ENCODE data around the gene GDPGP1.
"Not testable (repeated sequence)": the region's sequence is repeated elsewhere in the genome, so short reads cannot be mapped to it uniquely, and the experiment has no call there.

The GDPGP1 gene

GRCh38 chr15:90249203-90249863, 15.3 kb downstream of the GDPGP1 start, which contains the start of gene TTLL13:
Gene TTLL13, plus strand, starts transcription at chr15:90249556. Its CDS starts 1,075 bp downstream, at chr15:90250631.
- DNase-seq (ENCODE audit: low spot score), result peak; percentile 68
- no peak for TF ChIP-seq CTCF (IDR thresholded peaks at IDR 0.05; ENCODE audit: extremely low read depth, missing control alignments)

- TF ChIP-seq CTCF (IDR thresholded peaks at IDR 0.05; ENCODE audit: extremely low read depth, missing control alignments), result no peak
- DNase-seq (ENCODE audit: low spot score), result no peak
These were observed 23.8 kb downstream of the GDPGP1 start for GRCh38 chr15:90257776-90258175.

GRCh38 chr15:90259524-90259923, 25.5 kb downstream of the GDPGP1 start:
- TF ChIP-seq CTCF (IDR thresholded peaks at IDR 0.05; ENCODE audit: extremely low read depth, missing control alignments), result no peak
- peak; percentile 63 for DNase-seq (ENCODE audit: low spot score)

GRCh38 chr15:90260731-90261130, 26.7 kb downstream of the GDPGP1 start:
- DNase-seq (ENCODE audit: low spot score), result not testable (repeated sequence)

GRCh38 chr15:90261811-90262210, 27.8 kb downstream of the GDPGP1 start:
- no peak for TF ChIP-seq CTCF (IDR thresholded peaks at IDR 0.05; ENCODE audit: extremely low read depth, missing control alignments)
- no peak for DNase-seq (ENCODE audit: low spot score)

GRCh38 chr15:90262426-90262825, 28.4 kb downstream of the GDPGP1 start:
- no peak for TF ChIP-seq CTCF (IDR thresholded peaks at IDR 0.05; ENCODE audit: extremely low read depth, missing control alignments)
- DNase-seq (ENCODE audit: low spot score), result no peak

GRCh38 chr15:90264671-90265070, 30.7 kb downstream of the GDPGP1 start:
- DNase-seq (ENCODE audit: low spot score), result no peak
- no peak for TF ChIP-seq CTCF (IDR thresholded peaks at IDR 0.05; ENCODE audit: extremely low read depth, missing control alignments)
